ENCODE data around the gene TEK.

DNA sequence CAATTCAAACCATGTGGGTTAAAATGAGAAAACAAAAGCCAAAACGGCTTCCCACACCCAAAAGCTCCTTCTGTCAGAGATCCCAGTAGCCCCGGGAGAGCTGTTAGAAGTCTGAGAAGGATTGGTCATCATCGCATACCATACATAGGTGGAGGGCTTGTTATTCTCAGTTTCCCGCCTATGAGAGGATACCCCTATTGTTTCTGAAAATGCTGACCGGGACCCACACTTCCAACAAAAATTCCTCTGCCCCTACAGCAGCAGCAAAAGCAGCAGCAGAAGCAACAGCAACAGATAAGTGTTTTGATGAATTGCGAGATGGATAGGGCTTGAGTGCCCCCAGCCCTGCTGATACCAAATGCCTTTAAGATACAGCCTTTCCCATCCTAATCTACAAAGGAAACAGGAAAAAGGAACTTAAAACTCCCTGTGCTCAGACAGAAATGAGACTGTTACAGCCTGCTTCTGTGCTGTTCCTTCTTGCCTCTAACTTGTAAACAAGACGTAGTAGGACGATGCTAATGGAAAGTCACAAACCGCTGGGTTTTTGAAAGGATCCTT lies at the start of gene TEK:
- TF ChIP-seq CTCF (IDR thresholded peaks at IDR 0.05), result no peak
- TF ChIP-seq POLR2A (IDR thresholded peaks at IDR 0.05), result no peak
- TF ChIP-seq EP300 (IDR thresholded peaks at IDR 0.05), result no peak

All from stomach (tissue), 4 donors.